NT2/D1 (cell line): ENCODE data around the gene STAG1.

Experiments
- DNase-seq: peaks from one replicate; pipeline ENCODE4 v3.0.0-alpha.2; 2011; ENCODE audit warnings: low read depth, low spot score
- H3K27me3 ChIP-seq: 2 replicates; pipeline ENCODE4 v1.6.0; 2011; ENCODE audit warnings: mild to moderate bottlenecking; ENCODE audit not compliant: insufficient read length, insufficient read depth
- H3K36me3 ChIP-seq: 2 replicates; pipeline ENCODE4 v1.6.1; 2011; ENCODE audit warnings: mild to moderate bottlenecking, low read length, mixed read lengths; ENCODE audit not compliant: insufficient read depth, insufficient read length
- H3K4me1 ChIP-seq: 2 replicates; pipeline ENCODE4 v1.5.1; 2011; ENCODE audit not compliant: insufficient read depth, insufficient read length
- H3K4me3 ChIP-seq: 2 replicates; pipeline ENCODE4 v1.5.1; 2011; ENCODE audit warnings: low read depth; ENCODE audit not compliant: insufficient read length
- H3K9ac ChIP-seq: 2 replicates; pipeline ENCODE4 v1.6.0; 2011; ENCODE audit warnings: low read depth; ENCODE audit not compliant: insufficient read length
- H3K9me3 ChIP-seq: 2 replicates; pipeline ENCODE4 v1.5.1; 2011; ENCODE audit warnings: mild to moderate bottlenecking, low read length; ENCODE audit not compliant: insufficient read depth
- SUZ12 ChIP-seq: IDR thresholded peaks from 2 replicates; pipeline ENCODE4 v1.6.1; 2011; ENCODE audit not compliant: insufficient read length, insufficient read depth; ENCODE audit errors: extremely low read depth
- YY1 ChIP-seq: IDR thresholded peaks from 2 replicates; pipeline ENCODE4 v1.6.1; 2011; ENCODE audit not compliant: insufficient read length, insufficient read depth
- ZNF274 ChIP-seq: IDR thresholded peaks from 2 replicates; pipeline ENCODE4 v1.6.1; 2011; ENCODE audit warnings: mild to moderate bottlenecking, low read depth, low read length

The STAG1 gene

DNA sequence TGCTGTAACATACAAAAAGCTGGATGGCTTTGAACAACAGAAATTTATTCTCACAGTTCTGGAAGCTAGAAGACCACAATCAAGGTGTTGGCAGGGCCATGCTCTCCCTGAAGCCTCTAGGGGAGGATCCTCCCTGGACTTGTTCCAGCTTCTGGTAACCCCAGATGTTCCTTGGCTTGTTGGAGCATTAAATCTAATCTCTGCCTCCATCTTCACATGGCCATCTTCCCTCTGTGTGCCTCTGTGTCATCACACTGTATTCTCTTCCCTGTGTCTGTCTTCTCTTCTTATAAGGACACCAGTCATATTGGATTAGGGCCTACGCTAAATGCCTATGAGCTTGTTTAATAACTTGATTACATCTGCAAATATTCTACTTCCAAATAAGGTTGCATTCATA, 109.5 kb downstream of the STAG1 start:
- TF ChIP-seq ZNF274: no peak
- no peak for TF ChIP-seq SUZ12
- no peak for TF ChIP-seq YY1
- Histone ChIP-seq H3K4me1 (no peaks in the 10 kb centered on the region), H3K9ac (no peak overlapping the region), H3K9me3 (no peaks in the 10 kb centered on the region), H3K27me3 (no peaks in the 10 kb centered on the region), H3K36me3 (no peaks in the 10 kb centered on the region), H3K4me3 (no peak overlapping the region)
- DNase-seq: no peak

DNA sequence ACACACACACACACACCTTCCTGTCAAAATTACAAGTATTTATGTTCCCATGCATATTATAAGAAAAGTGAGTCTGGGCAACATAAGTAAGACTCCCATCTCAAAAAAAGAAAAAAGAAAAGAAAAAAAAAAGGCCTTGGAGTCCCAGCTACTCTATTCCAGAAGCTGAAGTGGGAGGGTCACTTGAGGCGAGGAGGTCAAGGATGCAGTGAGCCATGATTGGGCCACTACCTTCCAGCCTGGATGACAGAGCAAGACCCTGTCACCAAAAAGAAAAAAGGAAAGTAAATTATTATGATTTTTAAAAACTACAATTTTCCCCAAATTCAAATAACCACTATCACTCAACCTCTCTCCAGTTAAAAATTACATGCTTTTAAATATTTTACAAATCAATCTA, 113.1 kb downstream of the STAG1 start:
- Histone ChIP-seq H3K4me1 (no peaks in the 10 kb centered on the region), H3K9me3 (no peaks in the 10 kb centered on the region), H3K9ac (no peak overlapping the region), H3K4me3 (no peak overlapping the region), H3K36me3 (no peaks in the 10 kb centered on the region), H3K27me3 (no peaks in the 10 kb centered on the region)
- no peak for DNase-seq
- no peak for TF ChIP-seq ZNF274
- no peak for TF ChIP-seq SUZ12
- TF ChIP-seq YY1: no peak

- Histone ChIP-seq H3K9ac (no peak overlapping the region), H3K36me3 (no peaks in the 10 kb centered on the region), H3K4me1 (no peaks in the 10 kb centered on the region), H3K27me3 (no peaks in the 10 kb centered on the region), H3K4me3 (no peak overlapping the region), H3K9me3 (no peaks in the 10 kb centered on the region)
- no peak for DNase-seq
- TF ChIP-seq SUZ12 (no peak), ZNF274 (no peak), YY1 (no peak)
Observed at GRCh38 chr3:136637176-136637575, 115.0 kb downstream of the STAG1 start.

GRCh38 chr3:136634821-136635220, 117.4 kb downstream of the STAG1 start:
- TF ChIP-seq ZNF274: no peak
- no peak for TF ChIP-seq YY1
- no peak for TF ChIP-seq SUZ12
- DNase-seq: no peak
- Histone ChIP-seq H3K27me3 (no peaks in the 10 kb centered on the region), H3K9me3 (no peaks in the 10 kb centered on the region), H3K4me3 (no peak overlapping the region), H3K36me3 (no peaks in the 10 kb centered on the region), H3K9ac (no peak overlapping the region), H3K4me1 (no peaks in the 10 kb centered on the region)

GRCh38 chr3:136632625-136633081, 119.5 kb downstream of the STAG1 start:
- Histone ChIP-seq H3K9ac (no peak overlapping the region), H3K9me3 (no peaks in the 10 kb centered on the region), H3K36me3 (peaks cover 5% of the 10 kb centered on the region), H3K27me3 (no peaks in the 10 kb centered on the region), H3K4me3 (no peak overlapping the region), H3K4me1 (no peaks in the 10 kb centered on the region)
- DNase-seq: no peak
- TF ChIP-seq YY1 (no peak), ZNF274 (no peak), SUZ12 (no peak)

GRCh38 chr3:136631424-136631823, 120.8 kb downstream of the STAG1 start:
- H3K4me1 ChIP-seq: no peaks in the 10 kb centered on the region
- no peaks in the 10 kb centered on the region for H3K9me3 ChIP-seq
- peaks cover 5% of the 10 kb centered on the region for H3K36me3 ChIP-seq
- H3K27me3 ChIP-seq: no peaks in the 10 kb centered on the region
- no peak overlapping the region for H3K9ac ChIP-seq
- no peak for DNase-seq
- TF ChIP-seq ZNF274: no peak
- no peak for TF ChIP-seq SUZ12
- no peak for TF ChIP-seq YY1
- no peak overlapping the region for H3K4me3 ChIP-seq

DNA sequence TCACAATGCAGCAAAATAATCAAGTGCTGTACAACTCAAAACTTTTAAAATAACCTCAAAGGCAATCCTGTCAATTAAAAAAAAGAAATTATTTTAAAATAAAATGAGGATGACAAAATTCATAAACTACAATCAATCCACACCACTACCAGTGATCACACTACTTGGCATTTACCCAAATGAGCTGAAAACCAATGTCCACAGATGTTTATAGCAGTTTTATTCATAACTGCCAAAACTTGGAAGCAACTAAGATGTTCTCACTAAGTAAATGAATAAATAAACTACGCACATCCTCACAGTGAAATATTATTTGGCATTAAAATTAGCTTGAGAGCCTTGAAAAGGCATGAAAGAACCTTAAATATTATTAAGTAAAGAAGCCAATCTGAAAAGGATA, 121.3 kb downstream of the STAG1 start:
- DNase-seq: no peak
- TF ChIP-seq YY1 (no peak), ZNF274 (no peak), SUZ12 (no peak)
- H3K36me3 ChIP-seq: peaks cover 5% of the 10 kb centered on the region

More for the DNA sequence above, 121.3 kb downstream of the STAG1 start:
- Histone ChIP-seq H3K4me1 (no peaks in the 10 kb centered on the region), H3K4me3 (no peak overlapping the region), H3K9ac (no peak overlapping the region), H3K27me3 (no peaks in the 10 kb centered on the region), H3K9me3 (no peaks in the 10 kb centered on the region)
